NCI-H1694 (cell line): ENCODE results near the gene SLC25A42.
"Not testable (repeated sequence)": the region's sequence is repeated elsewhere in the genome, so short reads cannot be mapped to it uniquely, and the experiment has no call there.

Experiments used
- DNase-seq: peaks from one replicate; lab custom pipeline; 2025; lab: John Stamatoyannopoulos, UW

Gene SLC25A42

GRCh38 chr19:19063183-19064097, at the start of gene SLC25A42:
SLC25A42 (plus strand) TSS chr19:19063994; CDS start chr19:19096125, 32,131 bp downstream.
- DNase-seq: peak; percentile 99

GRCh38 chr19:19021115-19021514, 42.7 kb upstream of the SLC25A42 start:
- DNase-seq: no peak

GRCh38 chr19:19022380-19022961, 41.3 kb upstream of the SLC25A42 start:
- DNase-seq: no peak

GRCh38 chr19:19023376-19023775, 40.4 kb upstream of the SLC25A42 start:
- not testable (repeated sequence) for DNase-seq

- DNase-seq: no peak
These were observed 37.9 kb upstream of the SLC25A42 start for GRCh38 chr19:19025861-19026260.

- no peak for DNase-seq
These were observed 37.4 kb upstream of the SLC25A42 start for GRCh38 chr19:19026299-19026971.

- no peak for DNase-seq
These were observed 36.6 kb upstream of the SLC25A42 start for GRCh38 chr19:19027228-19027627.

GRCh38 chr19:19028526-19028925, 35.3 kb upstream of the SLC25A42 start:
- no peak for DNase-seq

- DNase-seq: no peak
These were observed 31.9 kb upstream of the SLC25A42 start for GRCh38 chr19:19031891-19032290.

- DNase-seq: peak; percentile 82
These were observed 31.2 kb upstream of the SLC25A42 start for GRCh38 chr19:19032420-19033175.

- no peak for DNase-seq
These were observed 30.7 kb upstream of the SLC25A42 start for GRCh38 chr19:19033176-19033425.

GRCh38 chr19:19033426-19034203, 30.2 kb upstream of the SLC25A42 start, which contains the start of the genes ARMC6 and SUGP2:
ARMC6 (plus strand) TSS chr19:19033603; CDS start chr19:19034210, 607 bp downstream.
SUGP2 (minus strand) TSS chr19:19033517; CDS start chr19:19031071, 2,446 bp downstream.
- peak; percentile 72 for DNase-seq

- peak; percentile 85 for DNase-seq
These were observed 29.6 kb upstream of the SLC25A42 start for GRCh38 chr19:19034204-19034624.

GRCh38 chr19:19039901-19040300, 23.9 kb upstream of the SLC25A42 start:
- no peak for DNase-seq

GRCh38 chr19:19040417-19040816, 23.4 kb upstream of the SLC25A42 start:
- no peak for DNase-seq

GRCh38 chr19:19042732-19043280, 21.0 kb upstream of the SLC25A42 start:
- no peak for DNase-seq

- no peak for DNase-seq
These were observed 20.3 kb upstream of the SLC25A42 start for GRCh38 chr19:19043481-19043880.

GRCh38 chr19:19043881-19044280, 19.9 kb upstream of the SLC25A42 start:
- DNase-seq: no peak

GRCh38 chr19:19049406-19049805, 14.4 kb upstream of the SLC25A42 start:
- DNase-seq: no peak

- DNase-seq: no peak
These were observed 13.7 kb upstream of the SLC25A42 start for GRCh38 chr19:19050104-19050503.

GRCh38 chr19:19050731-19051130, 13.1 kb upstream of the SLC25A42 start:
- DNase-seq: no peak
